GM20000 (cell line): Measurements from ENCODE around the gene ZNHIT6.
A peak's percentile ranks its signal among the peaks of the same experiment; 100 is the strongest.

Experiments
- DNase-seq: peaks from one replicate; pipeline ENCODE4 v3.0.0; 2012; ENCODE audit warnings: low spot score
- CTCF ChIP-seq: IDR thresholded peaks from 2 replicates; pipeline ENCODE4 v1.5.1; 2012; ENCODE audit warnings: mild to moderate bottlenecking, control low read depth; ENCODE audit errors: extremely low read depth, missing control alignments

Gene ZNHIT6

DNA sequence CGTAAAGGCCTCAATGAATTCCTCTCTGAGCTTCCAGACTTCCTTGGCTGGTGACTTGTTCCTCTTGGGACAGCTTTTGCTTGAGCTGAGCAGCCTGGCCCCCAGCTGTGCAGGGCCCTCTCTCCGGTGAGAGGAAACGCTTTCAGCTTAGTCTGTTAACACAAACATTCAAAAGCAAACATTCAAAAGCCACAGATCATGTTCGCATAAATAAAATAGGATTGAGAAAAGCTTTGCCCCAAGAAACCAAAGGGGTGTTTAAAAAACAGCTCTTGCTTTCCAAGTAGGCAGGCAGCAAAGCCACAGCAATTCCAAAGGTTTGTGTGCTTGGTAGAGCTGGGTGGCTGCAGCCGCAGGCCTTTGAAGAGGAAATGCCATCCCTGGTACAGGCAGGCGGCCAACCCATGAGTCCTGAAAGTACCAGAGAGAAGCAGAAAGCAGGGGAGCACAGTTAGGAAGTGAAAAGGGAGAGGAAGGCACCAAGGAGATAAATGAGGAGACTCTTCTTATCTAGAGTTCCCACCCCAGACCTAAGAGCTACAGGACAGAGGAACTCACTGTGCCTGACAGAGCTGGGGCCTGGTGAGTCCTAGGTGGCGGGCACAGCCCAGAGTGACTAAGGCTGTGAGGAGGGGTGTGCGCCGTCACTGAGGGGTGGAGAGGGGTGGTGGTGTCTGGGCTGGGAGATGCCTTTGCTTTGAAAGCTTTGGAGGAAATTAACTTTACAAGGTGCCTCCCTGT, 79.3 kb downstream of the ZNHIT6 start:
- no peak for DNase-seq

DNA sequence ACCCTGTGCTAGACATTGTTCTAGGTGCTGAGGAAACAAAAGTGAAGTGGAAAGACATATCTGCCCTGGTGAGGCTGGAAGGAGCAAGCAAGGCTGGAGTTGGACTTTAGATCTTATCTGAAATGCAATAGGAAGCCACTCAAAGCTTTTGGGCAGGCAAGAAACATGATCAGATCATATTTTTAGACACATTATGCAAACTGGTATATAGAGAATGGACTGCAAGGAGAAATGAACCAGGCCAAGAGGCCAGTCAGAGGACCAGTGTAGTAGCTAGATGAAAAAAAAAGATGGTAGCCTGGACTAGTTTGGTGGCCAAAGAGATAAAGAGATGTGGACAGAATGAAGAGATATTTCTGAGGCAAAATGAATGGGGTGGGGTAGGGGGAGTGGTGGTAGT, 81.4 kb downstream of the ZNHIT6 start:
- no peak for DNase-seq
- TF ChIP-seq CTCF, result no peak

More for the DNA sequence above, 79.3 kb downstream of the ZNHIT6 start:
- TF ChIP-seq CTCF, result no peak

GRCh38 chr1:85624361-85624760, 83.9 kb downstream of the ZNHIT6 start:
- no peak for DNase-seq
- no peak for TF ChIP-seq CTCF

GRCh38 chr1:85623061-85623471, 85.2 kb downstream of the ZNHIT6 start:
- no peak for TF ChIP-seq CTCF
- no peak for DNase-seq

GRCh38 chr1:85621430-85621829, 86.8 kb downstream of the ZNHIT6 start:
- no peak for TF ChIP-seq CTCF
- DNase-seq, result no peak

GRCh38 chr1:85617633-85618100, 90.6 kb downstream of the ZNHIT6 start:
- TF ChIP-seq CTCF, result no peak
- peak; percentile 53 for DNase-seq

DNA sequence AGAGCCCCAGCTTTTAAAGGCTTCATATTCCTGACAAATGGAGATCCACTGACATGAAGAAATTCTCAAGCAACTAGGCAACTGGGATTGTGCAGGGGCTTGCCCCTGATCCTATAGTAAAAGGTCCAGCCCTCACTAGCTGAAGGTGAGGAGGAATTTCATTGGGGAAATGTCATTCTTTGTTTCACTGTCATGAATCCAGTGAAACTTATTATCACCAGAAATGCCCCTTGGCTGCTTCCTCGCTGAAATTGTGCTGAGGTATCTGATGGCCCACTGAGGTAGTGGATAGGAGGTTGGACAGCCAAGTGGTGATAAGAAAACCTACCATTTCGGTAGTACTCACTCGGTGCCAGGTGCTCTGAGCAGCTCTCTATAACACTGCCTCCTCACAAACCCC, 91.5 kb downstream of the ZNHIT6 start:
- DNase-seq, result no peak
- TF ChIP-seq CTCF, result no peak
